ENCODE measurements around the gene SPTA1. TPM values are rescaled to one million over a fixed set of nuclear protein-coding genes. Genes with fewer than 3 reads are reported as not detected.
"Not testable (repeated sequence)": the region's sequence is repeated elsewhere in the genome, so short reads cannot be mapped to it uniquely, and the experiment has no call there.

Gene SPTA1
- 1 to 10 TPM in 2 of 3 donors, under 1 TPM in 1; 0.74 to 2.6 (median 1.6) TPM for polyA plus RNA-seq (ENCODE audit: insufficient read length in 3 of 3)
- long read RNA-seq, donor 1, result 0 reads
- long read RNA-seq, donor 2, result 0 reads
- long read RNA-seq, donor 3, result 0 reads
- long read RNA-seq, donor 4, result 0 reads
- long read RNA-seq, donor 5, result 0 reads
- long read RNA-seq, donor 6, result 0 reads
- long read RNA-seq, donor 7, result 0 reads
- long read RNA-seq, donor 8, result 0 reads
- long read RNA-seq, donor 9, result 0 reads
- long read RNA-seq, donor 10, partial matches to known transcripts, result 0 of 1 reads
- long read RNA-seq, donor 10, other reads (novel, unspliced or antisense), result 0 of 1 reads
- long read RNA-seq, donor 11, result 0 reads
- long read RNA-seq, donor 12, result 0 reads
- long read RNA-seq, donor 13, result 0 reads
- long read RNA-seq, donor 14, result 0 reads
- long read RNA-seq, donor 15, result 0 reads
- long read RNA-seq, donor 16, result 0 reads

GRCh38 chr1:158686111-158687009, at the start of gene SPTA1:
Gene SPTA1, minus strand, starts transcription at chr1:158686715. Its CDS starts 198 bp downstream, at chr1:158686517.
- no peak for DNase-seq

GRCh38 chr1:158735848-158736247, 49.3 kb upstream of the SPTA1 start:
- no peak for DNase-seq

- no peak for DNase-seq
Observed at GRCh38 chr1:158732524-158732923, 46.0 kb upstream of the SPTA1 start.

- no peak for DNase-seq
Observed at GRCh38 chr1:158731707-158732106, 45.2 kb upstream of the SPTA1 start.

GRCh38 chr1:158730453-158730852, 43.9 kb upstream of the SPTA1 start:
- DNase-seq, result no peak

- DNase-seq, result no peak
Observed at GRCh38 chr1:158728510-158729225, 42.2 kb upstream of the SPTA1 start.

GRCh38 chr1:158724442-158724841, 37.9 kb upstream of the SPTA1 start:
- DNase-seq, result no peak

- DNase-seq, result no peak
Observed at GRCh38 chr1:158720620-158721019, 34.1 kb upstream of the SPTA1 start, which contains the start of gene OR6K3. Gene OR6K3, minus strand, starts transcription at chr1:158720720. Its CDS starts 2,605 bp downstream, at chr1:158718115.

GRCh38 chr1:158719664-158720063, 33.1 kb upstream of the SPTA1 start:
- no peak for DNase-seq

- DNase-seq, result no peak
Observed at GRCh38 chr1:158717344-158717743, 30.8 kb upstream of the SPTA1 start.

- no peak for DNase-seq
Observed at GRCh38 chr1:158716335-158716734, 29.8 kb upstream of the SPTA1 start.

GRCh38 chr1:158714754-158715153, 28.2 kb upstream of the SPTA1 start:
- no peak for DNase-seq

GRCh38 chr1:158711098-158711497, 24.6 kb upstream of the SPTA1 start:
- no peak for DNase-seq

GRCh38 chr1:158706096-158706495, 19.6 kb upstream of the SPTA1 start:
- DNase-seq, result no peak

- no peak for DNase-seq
Observed at GRCh38 chr1:158700552-158700951, 14.0 kb upstream of the SPTA1 start, which contains the start of gene OR6K2. Gene OR6K2, minus strand, starts transcription at chr1:158700652. Its CDS starts 0 bp downstream, at chr1:158700652.

GRCh38 chr1:158694596-158694995, 8.1 kb upstream of the SPTA1 start:
- DNase-seq, result no peak

- DNase-seq, result no peak
Observed at GRCh38 chr1:158692356-158692755, 5.8 kb upstream of the SPTA1 start.

GRCh38 chr1:158691907-158692306, 5.4 kb upstream of the SPTA1 start:
- DNase-seq, result no peak

GRCh38 chr1:158691149-158691548, 4.6 kb upstream of the SPTA1 start:
- not testable (repeated sequence) for DNase-seq

GRCh38 chr1:158689875-158690274, 3.4 kb upstream of the SPTA1 start:
- DNase-seq, result no peak

- DNase-seq, result no peak
Observed at GRCh38 chr1:158689110-158689509, 2.6 kb upstream of the SPTA1 start.

- not testable (repeated sequence) for DNase-seq
Observed at GRCh38 chr1:158688343-158688742, 1.8 kb upstream of the SPTA1 start.
